ENCODE measurements around the gene THTPA. TPM values are rescaled to one million over a fixed set of nuclear protein-coding genes. Genes with fewer than 3 reads are reported as not detected.

Gene THTPA
- total RNA-seq, 1 donor from 2014 or later, result 7.7 TPM

DNA sequence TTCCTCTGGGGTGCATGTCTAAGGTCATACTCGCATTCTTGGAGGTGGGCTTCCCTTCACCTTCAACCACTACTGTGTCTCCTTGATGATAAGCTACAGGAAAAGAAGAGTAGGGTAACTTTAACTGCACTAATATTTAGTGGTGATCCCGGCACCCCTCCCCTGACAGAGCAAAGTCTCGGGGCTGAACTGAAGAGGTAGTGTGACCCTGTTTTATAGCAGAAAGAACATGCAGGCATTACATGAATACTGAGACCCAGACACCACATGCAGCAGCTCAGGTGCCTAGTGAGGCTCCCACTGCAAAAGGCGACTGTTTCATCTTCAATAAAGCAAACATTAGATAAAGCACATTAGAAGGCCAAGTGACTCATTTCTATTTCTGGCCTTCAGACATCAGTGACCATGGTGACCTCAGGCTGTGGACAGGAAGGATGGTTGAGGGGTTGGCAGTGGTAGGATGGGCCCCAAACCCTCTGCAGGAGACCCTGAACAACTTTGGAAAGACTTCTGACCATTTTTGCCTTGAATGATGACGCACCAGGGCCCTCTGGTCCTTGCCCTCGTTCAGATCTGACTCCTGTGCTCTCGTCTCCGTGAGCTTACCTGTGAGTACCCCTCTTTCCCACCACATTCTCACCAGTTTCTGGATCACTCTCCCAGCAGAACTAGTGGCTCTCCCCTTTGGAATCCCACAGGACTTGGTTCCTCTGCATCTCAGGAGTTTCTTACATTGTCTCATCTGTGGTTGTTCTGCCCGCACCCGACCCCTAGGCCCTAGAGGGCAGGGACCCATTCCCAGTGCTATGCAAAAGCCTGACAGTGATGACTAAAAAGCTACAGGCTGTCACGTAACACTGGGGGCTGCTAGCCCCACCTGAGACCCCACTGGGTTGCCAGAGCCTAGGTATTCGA is 46.4 kb downstream of the THTPA start:
- Mint-ChIP-seq H3K27me3 (ENCODE audit: insufficient read depth, low read depth) (peaks cover 2% of the 10 kb centered on the region), H3K36me3 (no peaks in the 10 kb centered on the region), H3K9me3 (no peaks in the 10 kb centered on the region), H3K27ac (no peak overlapping the region), H3K4me1 (no peaks in the 10 kb centered on the region), H3K4me3 (no peak overlapping the region)
- Histone ChIP-seq H4K20me1 (ENCODE audit: low read depth) (no peaks in the 10 kb centered on the region), H3K9me3 (ENCODE audit: low read depth) (no peaks in the 10 kb centered on the region), H3K4me3 (no peak overlapping the region), H3K9ac (no peak overlapping the region), H3K36me3 (no peaks in the 10 kb centered on the region), H3K4me1 (no peaks in the 10 kb centered on the region), H3K79me2 (ENCODE audit: low read depth) (no peaks in the 10 kb centered on the region), H3F3A (ENCODE audit: low read depth) (no peaks in the 10 kb centered on the region), H2AFZ (replicated peaks) (no peak overlapping the region), H3K27me3 (no peaks in the 10 kb centered on the region), H3K4me2 (no peak overlapping the region), H3K27ac (no peak overlapping the region)
- DNase-seq (ENCODE audit: low spot score), result no peak
- TF ChIP-seq EZH2 (IDR thresholded peaks at IDR 0.05), result no peak
- TF ChIP-seq, protein P1, sequence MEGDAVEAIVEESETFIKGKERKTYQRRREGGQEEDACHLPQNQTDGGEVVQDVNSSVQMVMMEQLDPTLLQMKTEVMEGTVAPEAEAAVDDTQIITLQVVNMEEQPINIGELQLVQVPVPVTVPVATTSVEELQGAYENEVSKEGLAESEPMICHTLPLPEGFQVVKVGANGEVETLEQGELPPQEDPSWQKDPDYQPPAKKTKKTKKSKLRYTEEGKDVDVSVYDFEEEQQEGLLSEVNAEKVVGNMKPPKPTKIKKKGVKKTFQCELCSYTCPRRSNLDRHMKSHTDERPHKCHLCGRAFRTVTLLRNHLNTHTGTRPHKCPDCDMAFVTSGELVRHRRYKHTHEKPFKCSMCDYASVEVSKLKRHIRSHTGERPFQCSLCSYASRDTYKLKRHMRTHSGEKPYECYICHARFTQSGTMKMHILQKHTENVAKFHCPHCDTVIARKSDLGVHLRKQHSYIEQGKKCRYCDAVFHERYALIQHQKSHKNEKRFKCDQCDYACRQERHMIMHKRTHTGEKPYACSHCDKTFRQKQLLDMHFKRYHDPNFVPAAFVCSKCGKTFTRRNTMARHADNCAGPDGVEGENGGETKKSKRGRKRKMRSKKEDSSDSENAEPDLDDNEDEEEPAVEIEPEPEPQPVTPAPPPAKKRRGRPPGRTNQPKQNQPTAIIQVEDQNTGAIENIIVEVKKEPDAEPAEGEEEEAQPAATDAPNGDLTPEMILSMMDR (IDR thresholded peaks at IDR 0.05), result no peak
- TF ChIP-seq EZH2phosphoT487 (IDR thresholded peaks at IDR 0.05), result no peak

DNA sequence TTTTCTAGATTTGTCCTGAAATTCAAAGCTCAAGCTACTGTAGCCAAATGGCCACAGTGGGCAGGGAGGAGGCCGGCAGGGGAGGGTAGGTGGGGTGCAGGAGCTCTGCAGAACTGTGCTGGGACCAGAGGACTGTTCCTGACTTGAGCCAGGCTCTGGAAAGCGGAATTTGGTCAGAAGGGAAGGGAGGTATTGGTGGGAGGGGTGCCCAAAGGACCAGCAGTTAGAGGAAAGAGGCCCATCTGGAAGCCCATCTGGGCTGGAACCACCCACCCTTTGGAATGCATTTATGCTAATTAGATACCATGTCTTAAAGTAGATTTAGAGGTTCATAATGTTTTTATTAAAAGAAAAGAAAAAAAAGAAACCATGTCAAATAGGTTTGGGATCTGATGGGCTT is 47.0 kb downstream of the THTPA start:
- H3K27me3 ChIP-seq, result no peaks in the 10 kb centered on the region
- TF ChIP-seq EZH2phosphoT487 (IDR thresholded peaks at IDR 0.05) (no peak), EZH2 (IDR thresholded peaks at IDR 0.05) (no peak)
- TF ChIP-seq, protein P1 (IDR thresholded peaks at IDR 0.05), result no peak
- no peaks in the 10 kb centered on the region for H4K20me1 ChIP-seq (ENCODE audit: low read depth)
- no peak overlapping the region for H2AFZ ChIP-seq (replicated peaks)
- DNase-seq (ENCODE audit: low spot score), result no peak
- H3K4me3 Mint-ChIP-seq, result no peak overlapping the region
- no peak overlapping the region for H3K27ac ChIP-seq
- H3K4me1 ChIP-seq, result no peaks in the 10 kb centered on the region
- H3K9me3 ChIP-seq (ENCODE audit: low read depth), result no peaks in the 10 kb centered on the region
- no peaks in the 10 kb centered on the region for H3K9me3 Mint-ChIP-seq
- no peak overlapping the region for H3K27ac Mint-ChIP-seq
- no peaks in the 10 kb centered on the region for H3F3A ChIP-seq (ENCODE audit: low read depth)
- no peaks in the 10 kb centered on the region for H3K4me1 Mint-ChIP-seq
- no peak overlapping the region for H3K4me2 ChIP-seq
- H3K79me2 ChIP-seq (ENCODE audit: low read depth), result no peaks in the 10 kb centered on the region
- no peak overlapping the region for H3K4me3 ChIP-seq
- no peak overlapping the region for H3K9ac ChIP-seq
- no peaks in the 10 kb centered on the region for H3K36me3 ChIP-seq
- peaks cover 2% of the 10 kb centered on the region for H3K27me3 Mint-ChIP-seq (ENCODE audit: insufficient read depth, low read depth)
- no peaks in the 10 kb centered on the region for H3K36me3 Mint-ChIP-seq

DNA sequence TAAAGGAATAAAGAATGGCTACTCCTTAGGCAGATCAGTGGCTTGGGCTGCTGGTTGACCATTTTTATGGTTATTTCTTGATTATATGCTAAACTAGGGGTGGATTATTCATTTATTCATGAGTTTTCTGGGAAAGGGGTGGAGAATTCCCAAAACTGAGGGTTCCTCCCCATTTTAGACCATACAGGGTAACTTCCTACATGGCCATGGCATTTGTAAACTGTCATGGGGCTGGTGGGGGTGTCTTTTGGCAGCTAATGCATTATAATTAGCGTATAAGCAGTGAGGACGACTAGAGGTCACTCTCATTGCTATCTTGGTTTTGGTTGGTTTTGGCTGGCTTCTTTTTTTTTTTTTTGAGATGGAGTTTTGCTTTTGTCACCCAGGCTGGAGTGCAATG is 48.1 kb downstream of the THTPA start:
- H3K4me3 Mint-ChIP-seq, result no peak overlapping the region

More for the DNA sequence above, 48.1 kb downstream of the THTPA start:
- H3K79me2 ChIP-seq (ENCODE audit: low read depth), result no peaks in the 10 kb centered on the region
- no peak overlapping the region for H3K27ac ChIP-seq
- DNase-seq (ENCODE audit: low spot score), result no peak
- H3K27me3 ChIP-seq, result no peaks in the 10 kb centered on the region
- H3K9ac ChIP-seq, result no peak overlapping the region
- no peaks in the 10 kb centered on the region for H3K4me1 ChIP-seq
- peaks cover 3% of the 10 kb centered on the region for H3K9me3 Mint-ChIP-seq
- H3F3A ChIP-seq (ENCODE audit: low read depth), result no peaks in the 10 kb centered on the region
- no peaks in the 10 kb centered on the region for H3K36me3 Mint-ChIP-seq
- H3K27me3 Mint-ChIP-seq (ENCODE audit: insufficient read depth, low read depth), result peaks cover 2% of the 10 kb centered on the region
- TF ChIP-seq, protein P1 (IDR thresholded peaks at IDR 0.05), result no peak
- no peak for TF ChIP-seq EZH2phosphoT487 (IDR thresholded peaks at IDR 0.05)
- TF ChIP-seq EZH2 (IDR thresholded peaks at IDR 0.05), result no peak
- no peak overlapping the region for H3K4me2 ChIP-seq
- H3K36me3 ChIP-seq, result no peaks in the 10 kb centered on the region
- H4K20me1 ChIP-seq (ENCODE audit: low read depth), result no peaks in the 10 kb centered on the region
- no peak overlapping the region for H2AFZ ChIP-seq (replicated peaks)
- no peaks in the 10 kb centered on the region for H3K9me3 ChIP-seq (ENCODE audit: low read depth)
- no peaks in the 10 kb centered on the region for H3K4me1 Mint-ChIP-seq
- H3K27ac Mint-ChIP-seq, result no peak overlapping the region
- H3K4me3 ChIP-seq, result no peak overlapping the region

Data from neural progenitor cell (in vitro differentiated cells).